Measurements from ENCODE around the gene PATJ.

DNA sequence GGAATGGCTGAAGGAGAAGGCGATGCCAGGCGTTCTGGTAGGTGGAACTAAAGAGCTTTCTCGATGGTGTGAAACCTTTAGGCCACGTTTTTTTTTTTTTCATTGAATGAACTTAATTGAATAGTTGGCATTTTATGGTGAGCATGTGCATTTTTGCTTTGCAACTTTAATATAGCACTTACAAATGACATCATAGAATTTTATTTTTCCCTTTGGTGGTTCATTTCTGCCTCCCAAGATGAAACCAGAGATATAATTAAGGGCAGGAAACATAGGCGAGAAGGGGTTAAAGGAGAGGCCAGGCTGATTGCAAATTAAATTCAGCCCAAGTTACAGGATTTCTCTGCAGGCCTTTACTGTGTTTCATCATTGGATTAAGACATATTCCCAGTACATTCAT, 366.8 kb downstream of the PATJ start:
- TF ChIP-seq, protein P1, sequence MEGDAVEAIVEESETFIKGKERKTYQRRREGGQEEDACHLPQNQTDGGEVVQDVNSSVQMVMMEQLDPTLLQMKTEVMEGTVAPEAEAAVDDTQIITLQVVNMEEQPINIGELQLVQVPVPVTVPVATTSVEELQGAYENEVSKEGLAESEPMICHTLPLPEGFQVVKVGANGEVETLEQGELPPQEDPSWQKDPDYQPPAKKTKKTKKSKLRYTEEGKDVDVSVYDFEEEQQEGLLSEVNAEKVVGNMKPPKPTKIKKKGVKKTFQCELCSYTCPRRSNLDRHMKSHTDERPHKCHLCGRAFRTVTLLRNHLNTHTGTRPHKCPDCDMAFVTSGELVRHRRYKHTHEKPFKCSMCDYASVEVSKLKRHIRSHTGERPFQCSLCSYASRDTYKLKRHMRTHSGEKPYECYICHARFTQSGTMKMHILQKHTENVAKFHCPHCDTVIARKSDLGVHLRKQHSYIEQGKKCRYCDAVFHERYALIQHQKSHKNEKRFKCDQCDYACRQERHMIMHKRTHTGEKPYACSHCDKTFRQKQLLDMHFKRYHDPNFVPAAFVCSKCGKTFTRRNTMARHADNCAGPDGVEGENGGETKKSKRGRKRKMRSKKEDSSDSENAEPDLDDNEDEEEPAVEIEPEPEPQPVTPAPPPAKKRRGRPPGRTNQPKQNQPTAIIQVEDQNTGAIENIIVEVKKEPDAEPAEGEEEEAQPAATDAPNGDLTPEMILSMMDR (IDR thresholded peaks at IDR 0.05; ENCODE audit: insufficient read depth, low read length, poor library complexity, severe bottlenecking): no peak
- no peak for TF ChIP-seq EZH2phosphoT487 (conservative IDR thresholded peaks at IDR 0.05; ENCODE audit: low read length)

Data from SU-DHL-6 (cell line).